Heart left ventricle (tissue), 16 donors: ENCODE results near the gene RFX1. TPM values are rescaled to one million over a fixed set of nuclear protein-coding genes. Genes with fewer than 3 reads are reported as not detected.

Experiments used
- ATAC-seq, 4 donors: fragments of 200-7000 bp; cut with Tn5 transposase; one replicate each; pipeline ENCODE4 v1.9.1; 2020 to 2022; ENCODE audit warnings: moderate library complexity in 4 of 4, mild to moderate bottlenecking in 3 of 4, moderate number of reproducible peaks in 1 of 4
- DNase-seq, 5 donors: peaks; one replicate each; pipeline ENCODE4 v3.0.0-alpha.2; 2020
- H3K27ac ChIP-seq, 12 donors: fragments of 200-600 bp; sonication (generic) in 4 of 12; one replicate each; pipeline versions ENCODE4 v1.5.0 to v1.8.0; 2016 to 2022; ENCODE audit warnings: mild to moderate bottlenecking in 2 of 12
- H3K27me3 ChIP-seq, 9 donors: fragments of 200-600 bp; sonication (generic) in 2 of 9; one replicate each; pipeline versions ENCODE4 v1.5.1 to v1.8.0; 2016 to 2022; ENCODE audit warnings: mild to moderate bottlenecking in 3 of 9
- H3K36me3 ChIP-seq, 9 donors: fragments of 200-600 bp; sonication (generic) in 2 of 9; one replicate each; pipeline versions ENCODE4 v1.5.0 to v1.8.0; 2018 to 2022; ENCODE audit warnings: mild to moderate bottlenecking in 2 of 9
- H3K4me1 ChIP-seq, 12 donors: fragments of 200-600 bp; sonication (generic) in 4 of 12; one replicate each; pipeline versions ENCODE4 v1.5.0 to v1.8.0; 2016 to 2022; ENCODE audit warnings: mild to moderate bottlenecking in 3 of 12
- H3K4me3 ChIP-seq, 12 donors: fragments of 200-600 bp; sonication (generic) in 4 of 12; one replicate each; pipeline versions ENCODE4 v1.5.0 to v1.8.0; 2017 to 2022; ENCODE audit warnings: mild to moderate bottlenecking in 9 of 12, moderate library complexity in 4 of 12
- H3K9me3 ChIP-seq, 12 donors: fragments of 200-600 bp; sonication (generic) in 4 of 12; one replicate each; pipeline versions ENCODE4 v1.5.0 to v1.8.0; 2016 to 2022; ENCODE audit warnings: mild to moderate bottlenecking in 1 of 12
- POLR2A ChIP-seq, 2 donors: fragments of 450-650 bp; IDR thresholded peaks; one replicate each; pipeline ENCODE4 v1.6.1; 2017; ENCODE audit warnings: antibody characterized with exemption in 2 of 2, mild to moderate bottlenecking in 2 of 2, moderate library complexity in 2 of 2
- WGBS, 4 donors: extraction: QIAGEN DNeasy Blood & Tissue Kit in 2 of 4; methylation state at CpG; one replicate each; pipeline versions ENCODE4 v1.1.5 to v1.1.7; 2013 to 2018; 5-methylcytosine and 5-hydroxymethylcytosine counted together
- intact Hi-C, 10 donors: fragments of 100-400 bp; cut with DNase I; formaldehyde crosslinking; loops; one replicate each; pipeline versions ENCODE4 v1.11.1 to v1.14.2; 2022
- polyA plus RNA-seq, 2 donors: library from polyadenylated mRNA; stranded (reverse); fragments of 200-250 nt; gene quantifications; one replicate each; pipeline ENCODE4 v1.2.3, GENCODE V29; 2013
- total RNA-seq, 9 donors: library from RNA; depleted of rRNA in 2 of 9; stranded (reverse); fragments of >200 nt in 2 of 9; fragmentation: NEBNext Ultra II Directional in 3 of 9; extraction: Animal tissue kit (Norgen Biotek cat#: 25700) in 3 of 9; gene quantifications; one replicate each; pipeline versions ENCODE4 v1.1.0 to v1.2.4, GENCODE V29; 2016 to 2023
- TF ChIP-seq, protein P1 (sequence below), 12 donors: fragments of 200-600 bp; sonication (generic) in 4 of 12; IDR thresholded peaks; one replicate each; pipeline versions ENCODE4 v1.5.0 to v1.8.0; 2018 to 2022; ENCODE audit warnings: antibody characterized with exemption in 12 of 12, mild to moderate bottlenecking in 5 of 12
- donor health status: ischemic (EF 13 %, LVEDD 7.1; RV severe dilation, severe dysfunction).
- donor health status: healthy with polysubstance abuse.
- donor health status: DM: no; HTN: yes; CAD: no.
- donor health status: DM: no; HTN: no; CAD: no.
- donor health status: ischemic (EF 25% LVEDD 6.9; RV normal size, moderate dysfunction).
- donor health status: ischemic (EF 25% LVEDD 5.7; RV mildly dilated, moderate dysfunction).
- donor health status: healthy.
- donor health status: DM: yes; HTN: yes; CAD: no.
- donor health status: ischemic (EF 35%, LVEDD 5.7; RV mildly dilated, moderate dysfunction).
- donor health status: nonischemic (EF 11% LVEDD 7.7; RV severe dilation, severe dysfunction).
- donor health status: DM: yes; HTN: yes; CAD: no.
- donor health status: PGD.
- donor health status: ischemic (EF 29% LVEDD 5.4; RV normal size, mild dysfunction).
- donor health status: nonischemic (EF 23%, LVEDD 6.1; RV moderate dilation, normal function).

Gene RFX1
- total and polyA plus RNA-seq, 11 donors, result 4.0 to 15.4 (median 8.6) TPM

DNA sequence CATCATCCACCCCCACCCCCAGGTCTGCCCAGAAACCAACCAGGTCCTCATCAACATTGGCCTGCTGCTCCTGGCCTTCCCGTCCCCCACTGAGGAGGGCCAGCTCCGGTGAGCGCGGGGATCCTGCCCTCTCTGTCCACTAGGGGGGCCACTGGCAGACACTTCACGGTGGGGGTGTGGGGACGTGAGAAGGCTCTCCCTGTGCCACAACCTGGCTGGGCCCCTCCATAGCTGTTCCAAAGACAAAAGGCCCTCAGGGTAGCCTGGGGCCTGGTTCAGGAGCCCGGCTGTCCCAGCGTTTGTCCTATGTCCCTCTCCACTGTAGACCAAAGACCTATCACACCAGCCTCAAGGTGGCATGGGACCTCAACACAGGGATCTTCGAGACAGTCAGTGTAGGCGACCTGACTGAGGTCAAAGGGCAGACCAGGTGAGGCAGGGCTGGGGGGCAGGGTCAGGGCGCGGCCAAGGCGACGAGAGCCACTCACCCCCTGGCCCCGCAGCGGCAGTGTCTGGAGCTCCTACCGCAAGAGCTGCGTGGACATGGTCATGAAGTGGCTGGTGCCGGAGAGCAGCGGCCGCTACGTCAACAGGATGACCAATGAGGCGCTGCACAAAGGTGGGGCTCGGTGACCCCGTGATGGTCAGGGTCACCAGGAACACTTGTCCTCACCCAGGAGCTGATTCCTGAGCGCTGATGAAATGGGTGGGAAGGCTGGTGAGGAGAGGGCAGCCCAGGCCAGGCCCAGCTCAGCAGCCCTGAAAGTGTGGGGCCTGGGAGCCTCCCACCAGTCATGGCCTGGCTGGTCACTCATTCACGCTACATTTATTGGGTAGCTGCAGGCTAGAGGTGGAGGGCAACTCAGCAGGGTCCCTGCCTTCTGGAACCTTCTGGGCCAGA lies 45.9 kb downstream of the RFX1 start:
- Histone ChIP-seq H3K27ac (no peak overlapping the region), H3K36me3 (peaks cover 0 to 98% (median 85%) of the 10 kb centered on the region in 9 donors)
- peak in 1 of 5 donors; percentile 27 for DNase-seq

DNA sequence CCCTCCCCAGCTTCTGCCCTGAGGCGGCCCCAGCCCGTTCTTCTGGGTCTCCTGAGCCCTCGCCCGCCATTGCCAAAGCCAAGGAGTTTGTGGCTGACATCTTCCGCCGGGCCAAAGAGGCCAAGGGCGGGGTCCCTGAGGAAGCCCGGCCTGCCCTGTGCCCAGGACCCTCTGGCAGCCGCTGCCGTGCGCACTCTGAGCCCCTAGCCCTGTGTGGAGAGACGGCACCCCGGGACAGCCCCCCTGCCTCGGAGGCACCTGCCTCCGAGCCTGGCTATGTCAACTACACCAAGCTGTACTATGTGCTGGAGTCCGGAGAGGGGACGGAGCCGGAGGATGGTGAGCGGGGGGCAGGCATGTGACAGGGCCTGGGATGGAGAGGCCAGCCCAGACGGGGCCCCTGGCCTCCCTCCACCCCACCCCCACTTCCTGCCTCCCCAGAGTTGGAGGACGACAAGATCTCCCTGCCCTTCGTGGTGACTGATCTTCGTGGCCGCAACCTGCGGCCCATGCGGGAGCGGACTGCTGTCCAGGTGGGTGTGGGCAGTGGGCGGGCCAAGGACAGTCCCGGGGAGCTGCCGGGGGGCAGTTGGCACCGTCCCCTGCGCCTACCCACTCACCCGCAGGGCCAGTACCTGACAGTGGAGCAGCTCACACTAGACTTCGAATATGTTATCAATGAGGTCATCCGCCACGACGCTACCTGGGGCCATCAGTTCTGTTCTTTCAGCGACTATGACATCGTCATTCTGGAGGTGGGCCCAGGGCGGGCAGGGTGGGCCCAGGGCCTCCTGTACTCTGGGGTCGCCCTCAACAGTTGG lies 46.8 kb downstream of the RFX1 start:
- Histone ChIP-seq H3K4me3 (no peak overlapping the region), H3K9me3 (no peaks in the 10 kb centered on the region), H3K27ac (no peak overlapping the region), H3K36me3 (peaks cover 0 to 98% (median 86%) of the 10 kb centered on the region in 9 donors), H3K4me1 (peaks cover 0 to 17% (median 0%) of the 10 kb centered on the region in 12 donors), H3K27me3 (no peaks in the 10 kb centered on the region)
- 89 to 93% (median 90%) methylated on average over 23 to 41 of the region's 41 CpGs for WGBS, 4 donors
- intact Hi-C loops, result loop anchor here in 4 of 10 donors (10.0 kb wide), 2 partner anchors 45 to 115 kb away; partner anchors contain the start of genes RFX1 (in 4 of the 4) and MISP3 (in 1 of the 4)
- DNase-seq, result no peak
- no peak for ATAC-seq
- TF ChIP-seq, protein P1, sequence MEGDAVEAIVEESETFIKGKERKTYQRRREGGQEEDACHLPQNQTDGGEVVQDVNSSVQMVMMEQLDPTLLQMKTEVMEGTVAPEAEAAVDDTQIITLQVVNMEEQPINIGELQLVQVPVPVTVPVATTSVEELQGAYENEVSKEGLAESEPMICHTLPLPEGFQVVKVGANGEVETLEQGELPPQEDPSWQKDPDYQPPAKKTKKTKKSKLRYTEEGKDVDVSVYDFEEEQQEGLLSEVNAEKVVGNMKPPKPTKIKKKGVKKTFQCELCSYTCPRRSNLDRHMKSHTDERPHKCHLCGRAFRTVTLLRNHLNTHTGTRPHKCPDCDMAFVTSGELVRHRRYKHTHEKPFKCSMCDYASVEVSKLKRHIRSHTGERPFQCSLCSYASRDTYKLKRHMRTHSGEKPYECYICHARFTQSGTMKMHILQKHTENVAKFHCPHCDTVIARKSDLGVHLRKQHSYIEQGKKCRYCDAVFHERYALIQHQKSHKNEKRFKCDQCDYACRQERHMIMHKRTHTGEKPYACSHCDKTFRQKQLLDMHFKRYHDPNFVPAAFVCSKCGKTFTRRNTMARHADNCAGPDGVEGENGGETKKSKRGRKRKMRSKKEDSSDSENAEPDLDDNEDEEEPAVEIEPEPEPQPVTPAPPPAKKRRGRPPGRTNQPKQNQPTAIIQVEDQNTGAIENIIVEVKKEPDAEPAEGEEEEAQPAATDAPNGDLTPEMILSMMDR (IDR thresholded peaks at IDR 0.05), result no peak
- no peak for TF ChIP-seq POLR2A (IDR thresholded peaks at IDR 0.05)

More for the DNA sequence above, 45.9 kb downstream of the RFX1 start:
- Histone ChIP-seq H3K4me1 (peaks cover 0 to 17% (median 0%) of the 10 kb centered on the region in 12 donors), H3K9me3 (no peaks in the 10 kb centered on the region), H3K4me3 (no peak overlapping the region), H3K27me3 (no peaks in the 10 kb centered on the region)
- WGBS, 4 donors, result 90 to 91% (median 91%) methylated on average over 21 to 27 of the region's 27 CpGs
- intact Hi-C loops, result loop anchor here in 4 of 10 donors (10.0 kb wide), 2 partner anchors 45 to 115 kb away; partner anchors contain the start of genes RFX1 (in 4 of the 4) and MISP3 (in 1 of the 4)
- TF ChIP-seq, protein P1 (IDR thresholded peaks at IDR 0.05), result peak in 5 of 12 donors; percentile 7 to 29 (median 20)
- no peak for TF ChIP-seq POLR2A (IDR thresholded peaks at IDR 0.05)
- peak in 1 of 4 donors; percentile 5 for ATAC-seq

DNA sequence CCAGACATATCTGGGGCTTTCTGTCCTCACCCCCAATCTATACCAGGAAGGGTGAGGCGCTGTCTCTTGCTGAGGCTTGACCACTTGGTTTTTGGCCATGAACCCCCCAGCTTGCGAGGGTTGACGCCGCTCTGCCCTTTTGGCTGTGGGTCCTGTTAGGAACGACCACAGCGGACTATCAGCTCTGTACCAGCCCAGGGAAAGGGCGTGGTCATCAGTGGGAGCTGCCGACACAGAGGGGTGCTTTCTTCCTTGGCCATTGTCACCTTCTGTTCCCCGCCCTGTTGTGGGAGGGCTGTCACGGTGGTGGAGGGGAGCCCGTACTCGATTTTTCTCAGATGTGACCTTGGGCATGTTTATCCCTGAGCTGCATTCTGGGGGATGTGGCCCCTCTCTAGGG lies 48.1 kb downstream of the RFX1 start:
- intact Hi-C loops, result loop anchor here in 4 of 10 donors (10.0 kb wide), 2 partner anchors 47 to 117 kb away; partner anchors contain the start of genes RFX1 (in 4 of the 4) and MISP3 (in 1 of the 4)
- 75 to 85% (median 79%) methylated on average over 6 to 12 of the region's 12 CpGs for WGBS, 4 donors
- Histone ChIP-seq H3K27me3 (no peaks in the 10 kb centered on the region), H3K4me1 (peaks cover 5 to 29% (median 10%) of the 10 kb centered on the region in 12 donors), H3K9me3 (no peaks in the 10 kb centered on the region), H3K36me3 (peaks cover 0 to 90% (median 75%) of the 10 kb centered on the region in 9 donors), H3K4me3 (no peak overlapping the region), H3K27ac (peak overlapping the region in 1 of 12 donors; percentile 53)
- DNase-seq (no peak), ATAC-seq (no peak)
- TF ChIP-seq, protein P1 (IDR thresholded peaks at IDR 0.05), result no peak
- TF ChIP-seq POLR2A (IDR thresholded peaks at IDR 0.05), result no peak
